T-helper 1 cell treated with Interleukin-12 subunit alpha and Interleukin-12 subunit beta and Interleukin-4 antibody, amounts not matched to agents 30 μg/mL and 1 μg/mL, for 36 hours (primary cell): Measurements from ENCODE around the gene DNM3.

Experiments used
- H3K27ac Mint-ChIP-seq: one replicate; pipeline ENCODE4 v1.8.0; 2021; ENCODE audit warnings: mild to moderate bottlenecking, mixed read lengths
- H3K27me3 Mint-ChIP-seq: one replicate; pipeline ENCODE4 v1.8.0; 2021; ENCODE audit warnings: low read depth, mixed read lengths
- H3K36me3 Mint-ChIP-seq: one replicate; pipeline ENCODE4 v1.8.0; 2021; ENCODE audit warnings: low read depth, mixed read lengths
- H3K4me1 Mint-ChIP-seq: one replicate; pipeline ENCODE4 v1.8.0; 2021; ENCODE audit warnings: low read depth, mixed read lengths
- H3K4me3 Mint-ChIP-seq: one replicate; pipeline ENCODE4 v1.8.0; 2021; ENCODE audit warnings: mild to moderate bottlenecking, moderate library complexity, mixed read lengths
- H3K9me3 Mint-ChIP-seq: one replicate; pipeline ENCODE4 v1.8.0; 2021; ENCODE audit warnings: mixed read lengths

The DNM3 gene

GRCh38 chr1:172399756-172400721 is 558.7 kb downstream of the DNM3 start:
- Mint-ChIP-seq H3K27ac (no peak overlapping the region), H3K4me1 (peaks cover 26% of the 10 kb centered on the region), H3K27me3 (peaks cover 10% of the 10 kb centered on the region)

GRCh38 chr1:172400722-172401105 is 559.4 kb downstream of the DNM3 start:
- Mint-ChIP-seq H3K27ac (no peak overlapping the region), H3K36me3 (no peaks in the 10 kb centered on the region), H3K4me1 (peaks cover 26% of the 10 kb centered on the region), H3K9me3 (no peaks in the 10 kb centered on the region), H3K27me3 (peaks cover 10% of the 10 kb centered on the region), H3K4me3 (no peak overlapping the region)

More at GRCh38 chr1:172399756-172400721, 558.7 kb downstream of the DNM3 start:
- Mint-ChIP-seq H3K9me3 (no peaks in the 10 kb centered on the region), H3K36me3 (no peaks in the 10 kb centered on the region), H3K4me3 (no peak overlapping the region)

GRCh38 chr1:172401477-172401876 is 560.2 kb downstream of the DNM3 start:
- Mint-ChIP-seq H3K27me3 (peaks cover 10% of the 10 kb centered on the region), H3K36me3 (no peaks in the 10 kb centered on the region), H3K9me3 (no peaks in the 10 kb centered on the region), H3K4me3 (no peak overlapping the region), H3K27ac (no peak overlapping the region), H3K4me1 (peaks cover 26% of the 10 kb centered on the region)

- no peaks in the 10 kb centered on the region for H3K36me3 Mint-ChIP-seq
- no peak overlapping the region for H3K27ac Mint-ChIP-seq
- peaks cover 10% of the 10 kb centered on the region for H3K27me3 Mint-ChIP-seq
- H3K4me3 Mint-ChIP-seq, result no peak overlapping the region
- no peaks in the 10 kb centered on the region for H3K9me3 Mint-ChIP-seq
- peaks cover 26% of the 10 kb centered on the region for H3K4me1 Mint-ChIP-seq
Observed at GRCh38 chr1:172401892-172402291, 560.6 kb downstream of the DNM3 start.

- H3K27ac Mint-ChIP-seq, result no peak overlapping the region
- no peak overlapping the region for H3K4me3 Mint-ChIP-seq
- no peaks in the 10 kb centered on the region for H3K9me3 Mint-ChIP-seq
- H3K4me1 Mint-ChIP-seq, result peaks cover 24% of the 10 kb centered on the region
- H3K36me3 Mint-ChIP-seq, result no peaks in the 10 kb centered on the region
- H3K27me3 Mint-ChIP-seq, result peaks cover 10% of the 10 kb centered on the region
Observed at GRCh38 chr1:172402878-172403569, 561.7 kb downstream of the DNM3 start.

- H3K27ac Mint-ChIP-seq, result no peak overlapping the region
- H3K4me3 Mint-ChIP-seq, result no peak overlapping the region
- no peaks in the 10 kb centered on the region for H3K36me3 Mint-ChIP-seq
- H3K4me1 Mint-ChIP-seq, result peaks cover 16% of the 10 kb centered on the region
- H3K27me3 Mint-ChIP-seq, result peaks cover 10% of the 10 kb centered on the region
- no peaks in the 10 kb centered on the region for H3K9me3 Mint-ChIP-seq
Observed at GRCh38 chr1:172404121-172404520, 562.8 kb downstream of the DNM3 start.

GRCh38 chr1:172405912-172406311 is 564.6 kb downstream of the DNM3 start:
- H3K36me3 Mint-ChIP-seq, result no peaks in the 10 kb centered on the region
- H3K9me3 Mint-ChIP-seq, result no peaks in the 10 kb centered on the region
- no peak overlapping the region for H3K4me3 Mint-ChIP-seq
- H3K27ac Mint-ChIP-seq, result no peak overlapping the region
- H3K27me3 Mint-ChIP-seq, result no peaks in the 10 kb centered on the region
- peaks cover 3% of the 10 kb centered on the region for H3K4me1 Mint-ChIP-seq

- Mint-ChIP-seq H3K4me3 (no peak overlapping the region), H3K36me3 (no peaks in the 10 kb centered on the region), H3K9me3 (no peaks in the 10 kb centered on the region), H3K27me3 (no peaks in the 10 kb centered on the region), H3K4me1 (peaks cover 3% of the 10 kb centered on the region), H3K27ac (no peak overlapping the region)
Observed at GRCh38 chr1:172406968-172407367, 565.7 kb downstream of the DNM3 start.

- H3K27ac Mint-ChIP-seq, result no peak overlapping the region
- no peaks in the 10 kb centered on the region for H3K4me1 Mint-ChIP-seq
- H3K27me3 Mint-ChIP-seq, result no peaks in the 10 kb centered on the region
- no peaks in the 10 kb centered on the region for H3K9me3 Mint-ChIP-seq
- H3K4me3 Mint-ChIP-seq, result no peak overlapping the region
- no peaks in the 10 kb centered on the region for H3K36me3 Mint-ChIP-seq
Observed at GRCh38 chr1:172408958-172409357, 567.7 kb downstream of the DNM3 start.

GRCh38 chr1:172410027-172410426 is 568.7 kb downstream of the DNM3 start:
- H3K4me1 Mint-ChIP-seq, result no peaks in the 10 kb centered on the region

GRCh38 chr1:172411791-172412338 is 570.6 kb downstream of the DNM3 start:
- Mint-ChIP-seq H3K36me3 (peaks cover 2% of the 10 kb centered on the region), H3K27me3 (no peaks in the 10 kb centered on the region), H3K4me3 (no peak overlapping the region), H3K27ac (no peak overlapping the region), H3K9me3 (no peaks in the 10 kb centered on the region), H3K4me1 (no peaks in the 10 kb centered on the region)

More at GRCh38 chr1:172410027-172410426, 568.7 kb downstream of the DNM3 start:
- H3K27me3 Mint-ChIP-seq, result no peaks in the 10 kb centered on the region
- no peak overlapping the region for H3K27ac Mint-ChIP-seq
- no peaks in the 10 kb centered on the region for H3K36me3 Mint-ChIP-seq
- no peaks in the 10 kb centered on the region for H3K9me3 Mint-ChIP-seq
- no peak overlapping the region for H3K4me3 Mint-ChIP-seq

- Mint-ChIP-seq H3K4me1 (no peaks in the 10 kb centered on the region), H3K4me3 (no peak overlapping the region), H3K36me3 (peaks cover 2% of the 10 kb centered on the region), H3K27ac (no peak overlapping the region), H3K9me3 (no peaks in the 10 kb centered on the region), H3K27me3 (no peaks in the 10 kb centered on the region)
Observed at GRCh38 chr1:172414331-172414730, 573.0 kb downstream of the DNM3 start.

GRCh38 chr1:172416496-172417035 is 575.3 kb downstream of the DNM3 start:
- Mint-ChIP-seq H3K4me1 (no peaks in the 10 kb centered on the region), H3K36me3 (peaks cover 2% of the 10 kb centered on the region), H3K4me3 (no peak overlapping the region), H3K27ac (no peak overlapping the region), H3K9me3 (no peaks in the 10 kb centered on the region), H3K27me3 (peaks cover 4% of the 10 kb centered on the region)

GRCh38 chr1:172417557-172417956 is 576.3 kb downstream of the DNM3 start:
- Mint-ChIP-seq H3K27ac (no peak overlapping the region), H3K4me3 (no peak overlapping the region), H3K36me3 (peaks cover 2% of the 10 kb centered on the region), H3K9me3 (no peaks in the 10 kb centered on the region), H3K4me1 (no peaks in the 10 kb centered on the region), H3K27me3 (peaks cover 4% of the 10 kb centered on the region)
